Heart right ventricle (tissue), 16 donors: ENCODE results near the gene LRRC3. TPM values are rescaled to one million over a fixed set of nuclear protein-coding genes. Genes with fewer than 3 reads are reported as not detected.

ENCODE experiments used
- ATAC-seq, 8 donors: fragments of 200-7000 bp; cut with Tn5 transposase; one replicate each; pipeline ENCODE4 v1.9.1; 2020; ENCODE audit warnings: mild to moderate bottlenecking in 8 of 8, moderate library complexity in 8 of 8, moderate number of reproducible peaks in 1 of 8
- DNase-seq, 2 donors: peaks; one replicate each; pipeline ENCODE4 v3.0.0-alpha.2; 2020
- H3K27ac ChIP-seq, 10 donors: fragments of 200-600 bp; sonication (generic) in 2 of 10; one replicate each; pipeline versions ENCODE4 v1.5.0 to v1.8.0; 2020 to 2022; ENCODE audit warnings: mild to moderate bottlenecking in 3 of 10
- H3K27me3 ChIP-seq, 7 donors: fragments of 200-600 bp; one replicate each; pipeline ENCODE4 v1.8.0; 2021 to 2022; ENCODE audit warnings: mild to moderate bottlenecking in 2 of 7
- H3K36me3 ChIP-seq, 9 donors: fragments of 200-600 bp; sonication (generic) in 1 of 9; one replicate each; pipeline versions ENCODE4 v1.5.0 to v1.8.0; 2020 to 2022; ENCODE audit warnings: mild to moderate bottlenecking in 2 of 9
- H3K4me1 ChIP-seq, 9 donors: fragments of 200-600 bp; sonication (generic) in 1 of 9; one replicate each; pipeline versions ENCODE4 v1.5.0 to v1.8.0; 2020 to 2022; ENCODE audit warnings: mild to moderate bottlenecking in 4 of 9
- H3K4me3 ChIP-seq, 10 donors: fragments of 200-600 bp; sonication (generic) in 2 of 10; one replicate each; pipeline versions ENCODE4 v1.5.0 to v1.8.0; 2020 to 2022; ENCODE audit warnings: mild to moderate bottlenecking in 7 of 10, moderate library complexity in 2 of 10
- H3K9me3 ChIP-seq, 11 donors: fragments of 200-600 bp in 10 of 11; sonication (generic) in 2 of 11; one replicate each; pipeline versions ENCODE4 v1.5.0 to v1.8.0; 2013 to 2022; ENCODE audit warnings: mild to moderate bottlenecking in 2 of 11, control low read depth in 1 of 11, moderate library complexity in 1 of 11
- WGBS, 2 donors: extraction: QIAGEN DNeasy Blood & Tissue Kit; methylation state at CpG; one replicate each; pipeline ENCODE4 v1.1.7; 2013; ENCODE audit warnings: inconsistent platforms in 1 of 2; 5-methylcytosine and 5-hydroxymethylcytosine counted together
- intact Hi-C, 10 donors: fragments of 100-400 bp; cut with DNase I; formaldehyde crosslinking; loops; one replicate each; pipeline versions ENCODE4 v1.11.1 to v1.14.2; 2022
- polyA plus RNA-seq, 2 donors: library from polyadenylated mRNA; stranded (reverse); fragments of 200-250 nt; gene quantifications; one replicate each; pipeline ENCODE4 v1.2.3, GENCODE V29; 2013
- total RNA-seq, 10 donors: library from RNA; stranded (reverse); fragmentation: NEBNext Ultra II Directional in 3 of 10; extraction: Animal tissue kit (Norgen Biotek cat#: 25700) in 3 of 10; gene quantifications; one replicate each; pipeline versions ENCODE4 v1.2.1 to v1.2.4, GENCODE V29; 2021 to 2023
- TF ChIP-seq, protein P1 (sequence below), 9 donors: fragments of 200-600 bp; sonication (generic) in 2 of 9; IDR thresholded peaks; one replicate each; pipeline versions ENCODE4 v1.5.0 to v1.8.0; 2021 to 2022; ENCODE audit warnings: antibody characterized with exemption in 9 of 9, mild to moderate bottlenecking in 5 of 9, moderate library complexity in 1 of 9
- donor health status: Arrhythmogenic right ventricular cardiomyopathy.
- donor health status: ischemic (EF 13 %, LVEDD 7.1; RV severe dilation, severe dysfunction).
- donor health status: healthy with polysubstance abuse.
- donor health status: DM: no; HTN: yes; CAD: no.
- donor health status: DM: no; HTN: no; CAD: no.
- donor health status: ischemic (EF 25% LVEDD 6.9; RV normal size, moderate dysfunction).
- donor health status: ischemic (EF 25% LVEDD 5.7; RV mildly dilated, moderate dysfunction).
- donor health status: healthy.
- donor health status: DM: yes; HTN: yes; CAD: no.
- donor health status: Ischemic cardiomyopathy.
- donor health status: ischemic (EF 35%, LVEDD 5.7; RV mildly dilated, moderate dysfunction).
- donor health status: nonischemic (EF 11% LVEDD 7.7; RV severe dilation, severe dysfunction).
- donor health status: DM: yes; HTN: yes; CAD: no.
- donor health status: PGD.
- donor health status: ischemic (EF 29% LVEDD 5.4; RV normal size, mild dysfunction).
- donor health status: nonischemic (EF 23%, LVEDD 6.1; RV moderate dilation, normal function).

The LRRC3 gene
- total and polyA plus RNA-seq, 12 donors, result 1.2 to 3.2 (median 2.0) TPM

DNA sequence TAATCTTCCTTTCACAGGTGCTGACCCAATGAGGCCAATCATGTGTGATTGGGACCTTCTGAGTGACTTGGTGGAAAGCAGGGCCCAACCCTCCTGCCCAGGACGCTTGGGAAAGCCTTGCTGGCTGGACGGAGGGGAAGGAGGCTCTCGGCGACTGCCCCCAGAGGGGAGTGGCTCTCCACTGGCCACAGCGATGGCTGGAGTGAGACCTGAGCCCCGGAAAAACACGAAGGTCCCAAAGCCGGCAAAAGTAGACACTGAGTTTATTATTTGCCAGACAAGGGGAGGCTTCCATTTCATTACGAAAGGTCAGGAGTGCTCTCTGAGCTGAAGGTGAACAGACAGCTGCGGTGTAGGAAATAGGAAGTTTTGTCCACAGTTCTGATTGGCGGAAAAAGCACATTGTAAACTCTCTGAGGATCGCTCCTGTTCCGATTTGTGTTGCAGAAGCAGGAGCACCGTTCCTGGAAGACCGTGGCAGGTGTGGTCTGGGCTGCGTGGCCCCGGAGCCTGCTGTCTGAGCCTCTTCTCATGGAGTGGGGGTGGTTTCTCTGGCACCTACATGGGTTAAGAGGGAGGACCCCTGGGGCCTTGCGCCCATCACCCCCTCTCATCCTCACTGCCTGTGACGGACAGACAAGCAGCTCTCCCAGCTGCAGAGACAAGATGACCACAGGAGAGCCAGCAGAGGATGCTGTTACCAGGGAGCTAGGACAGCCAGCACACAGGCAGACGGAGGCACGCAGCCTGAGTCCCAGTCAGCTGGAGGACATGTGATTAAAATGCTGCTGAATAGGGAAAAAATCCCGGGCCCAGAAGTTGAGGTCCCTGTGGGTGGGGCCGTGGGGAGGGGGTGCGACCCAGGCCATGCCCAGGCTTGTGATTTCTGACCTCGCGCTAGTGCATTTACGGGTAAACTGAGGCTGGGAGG, 43.2 kb downstream of the LRRC3 start:
- H3K9me3 ChIP-seq, result peaks cover 0 to 6% (median 0%) of the 10 kb centered on the region in 11 donors
- no peak for ATAC-seq
- no peak for DNase-seq
- no peaks in the 10 kb centered on the region for H3K36me3 ChIP-seq
- no peak overlapping the region for H3K4me3 ChIP-seq
- intact Hi-C loops, result loop anchor here in 2 of 10 donors (10.0 kb wide), 2 partner anchors 56 to 64 kb away; partner anchors contain the start of genes KRTAP10-2 (in 1 of the 2) and KRTAP10-3 (in 1 of the 2)
- no peak overlapping the region for H3K27ac ChIP-seq
- TF ChIP-seq, protein P1, sequence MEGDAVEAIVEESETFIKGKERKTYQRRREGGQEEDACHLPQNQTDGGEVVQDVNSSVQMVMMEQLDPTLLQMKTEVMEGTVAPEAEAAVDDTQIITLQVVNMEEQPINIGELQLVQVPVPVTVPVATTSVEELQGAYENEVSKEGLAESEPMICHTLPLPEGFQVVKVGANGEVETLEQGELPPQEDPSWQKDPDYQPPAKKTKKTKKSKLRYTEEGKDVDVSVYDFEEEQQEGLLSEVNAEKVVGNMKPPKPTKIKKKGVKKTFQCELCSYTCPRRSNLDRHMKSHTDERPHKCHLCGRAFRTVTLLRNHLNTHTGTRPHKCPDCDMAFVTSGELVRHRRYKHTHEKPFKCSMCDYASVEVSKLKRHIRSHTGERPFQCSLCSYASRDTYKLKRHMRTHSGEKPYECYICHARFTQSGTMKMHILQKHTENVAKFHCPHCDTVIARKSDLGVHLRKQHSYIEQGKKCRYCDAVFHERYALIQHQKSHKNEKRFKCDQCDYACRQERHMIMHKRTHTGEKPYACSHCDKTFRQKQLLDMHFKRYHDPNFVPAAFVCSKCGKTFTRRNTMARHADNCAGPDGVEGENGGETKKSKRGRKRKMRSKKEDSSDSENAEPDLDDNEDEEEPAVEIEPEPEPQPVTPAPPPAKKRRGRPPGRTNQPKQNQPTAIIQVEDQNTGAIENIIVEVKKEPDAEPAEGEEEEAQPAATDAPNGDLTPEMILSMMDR (IDR thresholded peaks at IDR 0.05), result no peak
- H3K27me3 ChIP-seq, result peaks cover 0 to 50% (median 6%) of the 10 kb centered on the region in 7 donors
- WGBS, 2 donors, result 70 to 75% methylated on average over 27 of the region's 27 CpGs
- peaks cover 0 to 32% (median 18%) of the 10 kb centered on the region in 9 donors for H3K4me1 ChIP-seq

DNA sequence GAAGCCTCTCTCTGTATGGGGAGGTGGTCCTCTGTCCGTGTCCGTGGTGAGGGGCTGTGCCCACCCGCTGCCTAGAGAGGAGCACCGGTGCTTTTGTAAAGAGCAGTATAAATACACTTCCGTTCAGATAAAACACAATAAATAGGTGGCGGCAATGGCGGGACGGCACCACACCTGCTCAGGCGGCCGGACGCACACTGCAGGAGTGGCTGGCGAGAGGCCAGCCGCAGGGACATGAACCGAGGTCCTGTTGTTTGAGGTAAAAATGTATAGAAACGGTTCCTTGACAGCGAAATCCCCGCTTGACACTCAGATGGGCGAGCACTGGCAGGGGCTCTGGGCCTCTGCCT, 43.9 kb downstream of the LRRC3 start:
- Histone ChIP-seq H3K4me1 (peaks cover 0 to 32% (median 18%) of the 10 kb centered on the region in 9 donors), H3K27ac (no peak overlapping the region), H3K36me3 (no peaks in the 10 kb centered on the region), H3K4me3 (no peak overlapping the region), H3K9me3 (no peaks in the 10 kb centered on the region), H3K27me3 (peaks cover 0 to 45% (median 6%) of the 10 kb centered on the region in 7 donors)
- 86 to 93% methylated on average over 18 of the region's 18 CpGs for WGBS, 2 donors
- DNase-seq (no peak), ATAC-seq (no peak)
- TF ChIP-seq, protein P1 (IDR thresholded peaks at IDR 0.05), result no peak
- intact Hi-C loops, result loop anchor here in 2 of 10 donors (10.0 kb wide), 2 partner anchors 56 to 64 kb away; partner anchors contain the start of genes KRTAP10-2 (in 1 of the 2) and KRTAP10-3 (in 1 of the 2)

- DNase-seq (no peak), ATAC-seq (peak in 1 of 8 donors; percentile 40)
- intact Hi-C loops, result loop anchor here in 2 of 10 donors (10.0 kb wide), 2 partner anchors 55 to 65 kb away; partner anchors contain the start of genes KRTAP10-2 (in 1 of the 2) and KRTAP10-3 (in 1 of the 2)
- H3K4me1 ChIP-seq, result peaks cover 0 to 32% (median 18%) of the 10 kb centered on the region in 9 donors
- TF ChIP-seq, protein P1 (IDR thresholded peaks at IDR 0.05), result no peak
- no peaks in the 10 kb centered on the region for H3K36me3 ChIP-seq
- H3K4me3 ChIP-seq, result no peak overlapping the region
- no peak overlapping the region for H3K27ac ChIP-seq
- WGBS, 2 donors, result 88 to 89% methylated on average over 23 of the region's 23 CpGs
- no peaks in the 10 kb centered on the region for H3K9me3 ChIP-seq
- H3K27me3 ChIP-seq, result peaks cover 0 to 42% (median 6%) of the 10 kb centered on the region in 7 donors
These were observed 44.3 kb downstream of the LRRC3 start for GRCh38 chr21:44499631-44500030.

DNA sequence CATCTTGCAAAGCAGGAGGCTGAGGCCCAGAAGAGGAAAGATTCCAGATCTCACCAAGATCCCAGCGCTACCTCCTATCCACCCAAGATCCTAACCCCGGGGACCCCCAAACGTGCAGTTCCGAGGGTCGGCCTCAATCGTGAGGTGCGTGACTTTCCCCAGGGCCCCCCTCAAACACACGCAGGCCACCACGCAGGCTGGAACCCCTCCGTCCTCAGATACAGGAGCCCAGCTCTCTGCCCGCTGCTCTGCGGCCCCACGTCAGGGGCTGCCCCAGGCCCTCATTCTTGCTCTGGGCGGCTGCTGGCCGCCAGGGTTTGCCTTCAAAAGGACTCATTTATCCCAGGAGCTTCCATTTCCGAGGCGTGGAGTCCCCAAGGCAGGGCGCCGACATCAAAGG, 44.8 kb downstream of the LRRC3 start:
- WGBS, 2 donors, result 87 to 89% methylated on average over 19 of the region's 19 CpGs
- no peak for ATAC-seq
- Histone ChIP-seq H3K27me3 (peaks cover 0 to 40% (median 6%) of the 10 kb centered on the region in 7 donors), H3K36me3 (no peaks in the 10 kb centered on the region), H3K27ac (no peak overlapping the region), H3K4me1 (peaks cover 0 to 29% (median 18%) of the 10 kb centered on the region in 9 donors), H3K9me3 (no peaks in the 10 kb centered on the region), H3K4me3 (no peak overlapping the region)
- intact Hi-C loops, result no loop called here
- no peak for DNase-seq
- TF ChIP-seq, protein P1 (IDR thresholded peaks at IDR 0.05), result no peak
